ENCODE measurements around the gene LYPD4.

DNA sequence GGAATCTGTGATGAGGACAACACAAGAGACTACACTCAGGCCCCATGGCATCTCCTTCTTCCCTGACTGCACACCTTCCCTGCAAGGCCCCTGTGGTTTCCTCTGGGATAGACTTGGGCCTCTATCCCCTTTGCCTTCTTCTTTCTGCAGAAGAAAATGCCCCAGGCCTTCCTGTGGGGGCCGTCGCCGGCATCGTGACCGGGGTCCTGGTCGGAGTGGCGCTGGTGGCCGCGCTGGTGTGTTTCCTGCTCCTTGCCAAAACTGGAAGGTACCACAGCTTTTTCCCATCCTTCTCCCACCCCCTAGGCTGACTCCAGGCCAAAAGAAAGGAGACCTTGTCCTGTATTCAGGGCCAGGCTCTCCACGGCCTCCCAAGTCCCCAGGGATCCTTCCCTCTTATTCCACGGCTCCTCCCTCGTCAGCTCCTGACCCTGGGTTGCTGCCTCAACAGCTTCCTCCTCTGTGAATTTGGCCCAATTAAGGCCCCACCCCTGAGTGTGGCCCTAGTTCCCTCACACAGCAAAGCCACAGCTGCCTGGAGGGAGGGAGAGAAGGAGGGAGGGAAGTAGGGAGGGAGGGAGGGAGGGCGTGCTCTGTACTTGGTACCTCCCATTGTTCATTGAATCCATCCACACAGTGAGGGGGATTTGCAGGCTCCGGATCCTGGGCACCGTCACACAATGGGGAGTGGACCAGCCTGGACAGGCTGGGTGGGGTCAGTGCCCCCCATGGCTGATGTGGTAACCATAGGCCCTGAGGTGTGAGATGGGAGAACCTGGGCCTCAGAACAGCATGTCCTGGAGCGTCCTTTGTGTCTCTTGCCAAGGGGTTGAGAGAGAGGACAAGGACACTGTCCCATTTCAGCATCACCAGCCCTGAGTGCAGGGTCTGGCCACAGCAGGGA, 35.6 kb downstream of the LYPD4 start:
- TF ChIP-seq CTCF (IDR thresholded peaks at IDR 0.05; ENCODE audit: insufficient read depth, low read length, poor library complexity, severe bottlenecking) (no peak), EZH2phosphoT487 (conservative IDR thresholded peaks at IDR 0.05; ENCODE audit: low read length) (no peak)

Data from SU-DHL-6 (cell line).